Uterus (tissue), 4 donors: ENCODE results near the gene TCF4. TPM values are rescaled to one million over a fixed set of nuclear protein-coding genes. Genes with fewer than 3 reads are reported as not detected.
"Not testable (repeated sequence)": the region's sequence is repeated elsewhere in the genome, so short reads cannot be mapped to it uniquely, and the experiment has no call there.

ENCODE experiments used
- DNase-seq, 2 donors: peaks; one replicate each; pipeline ENCODE4 v3.0.0-alpha.2; 2019 to 2020
- H3K27ac ChIP-seq, 2 donors: fragments of 200-600 bp; sonication (generic); 1 replicate in 1 of 2; 2 replicates in 1 of 2; pipeline ENCODE4 v1.5.1; 2016 to 2018
- H3K27me3 ChIP-seq, 2 donors: fragments of 200-600 bp; sonication (generic); one replicate each; pipeline ENCODE4 v1.5.1; 2018 to 2019; ENCODE audit warnings: control low read depth in 1 of 2
- H3K36me3 ChIP-seq, 2 donors: fragments of 200-600 bp; sonication (generic); one replicate each; pipeline ENCODE4 v1.5.1; 2019; ENCODE audit warnings: control low read depth in 1 of 2
- H3K4me1 ChIP-seq, 2 donors: fragments of 200-600 bp; sonication (generic); one replicate each; pipeline ENCODE4 v1.5.1; 2018 to 2019; ENCODE audit warnings: control low read depth in 1 of 2
- H3K4me3 ChIP-seq, 2 donors: fragments of 200-600 bp; sonication (generic); 1 replicate in 1 of 2; 2 replicates in 1 of 2; pipeline ENCODE4 v1.5.1; 2018 to 2019; ENCODE audit warnings: mild to moderate bottlenecking in 1 of 2
- H3K9me3 ChIP-seq, 2 donors: fragments of 200-600 bp; sonication (generic); one replicate each; pipeline ENCODE4 v1.5.1; 2019; ENCODE audit warnings: control low read depth in 1 of 2
- CTCF ChIP-seq, 4 experiments: fragments of 200-600 bp in 2 of 4; fragments of 450-650 bp in 2 of 4; sonication (generic) in 2 of 4; IDR thresholded peaks; one replicate each; pipeline ENCODE4 v1.5.1; 2016 to 2019; ENCODE audit warnings: antibody characterized with exemption in 4 of 4, mild to moderate bottlenecking in 2 of 4, moderate library complexity in 1 of 4
- POLR2A ChIP-seq, 2 donors: fragments of 450-650 bp; IDR thresholded peaks; one replicate each; pipeline ENCODE4 v1.6.1; 2016; ENCODE audit warnings: antibody characterized with exemption in 2 of 2, mild to moderate bottlenecking in 1 of 2, moderate library complexity in 1 of 2
- intact Hi-C: fragments of 100-400 bp; cut with DNase I; formaldehyde crosslinking; loops from one replicate; pipeline ENCODE4 v1.15.1; 2023; ENCODE audit warnings: low total_unique reads
- total RNA-seq, 4 donors: library from RNA; depleted of rRNA in 3 of 4; stranded (reverse); fragments of >200 nt in 3 of 4; gene quantifications; one replicate each; pipeline versions ENCODE4 v1.1.0 to v1.2.4, GENCODE V29; 2014 to 2023
- donor health status: DM: yes; HTN: yes; CAD: no.

The TCF4 gene
- total RNA-seq, 4 donors from 2014 or later = 123 to 514 (median 163) TPM

GRCh38 chr18:55475467-55475866 is 112.5 kb downstream of the TCF4 start:
- H3K27me3 ChIP-seq = no peaks in the 10 kb centered on the region
- no peaks in the 10 kb centered on the region for H3K4me1 ChIP-seq
- TF ChIP-seq CTCF (IDR thresholded peaks at IDR 0.05) (no peak), POLR2A (IDR thresholded peaks at IDR 0.05) (no peak)
- no peak overlapping the region for H3K4me3 ChIP-seq
- H3K9me3 ChIP-seq = no peaks in the 10 kb centered on the region
- DNase-seq = no peak
- H3K36me3 ChIP-seq = no peaks in the 10 kb centered on the region
- intact Hi-C loops = no loop called here
- H3K27ac ChIP-seq = peak overlapping the region in 1 of 2 donors; percentile 92

GRCh38 chr18:55473560-55473959 is 114.4 kb downstream of the TCF4 start:
- H3K27ac ChIP-seq = no peak overlapping the region
- no peak for TF ChIP-seq CTCF (IDR thresholded peaks at IDR 0.05)
- no peak for TF ChIP-seq POLR2A (IDR thresholded peaks at IDR 0.05)
- DNase-seq = no peak
- intact Hi-C loops = no loop called here
- H3K27me3 ChIP-seq = no peaks in the 10 kb centered on the region
- no peak overlapping the region for H3K4me3 ChIP-seq
- no peaks in the 10 kb centered on the region for H3K36me3 ChIP-seq
- no peaks in the 10 kb centered on the region for H3K4me1 ChIP-seq
- no peaks in the 10 kb centered on the region for H3K9me3 ChIP-seq

- DNase-seq = no peak
- no peaks in the 10 kb centered on the region for H3K9me3 ChIP-seq
- no peaks in the 10 kb centered on the region for H3K36me3 ChIP-seq
- no peaks in the 10 kb centered on the region for H3K27me3 ChIP-seq
- intact Hi-C loops = no loop called here
- no peak overlapping the region for H3K4me3 ChIP-seq
- no peaks in the 10 kb centered on the region for H3K4me1 ChIP-seq
- TF ChIP-seq CTCF (IDR thresholded peaks at IDR 0.05) (no peak), POLR2A (IDR thresholded peaks at IDR 0.05) (no peak)
- no peak overlapping the region for H3K27ac ChIP-seq
Observed at GRCh38 chr18:55473058-55473457, 114.9 kb downstream of the TCF4 start.

GRCh38 chr18:55470826-55471225 is 117.2 kb downstream of the TCF4 start:
- intact Hi-C loops = no loop called here
- TF ChIP-seq CTCF (IDR thresholded peaks at IDR 0.05) = no peak
- no peak for TF ChIP-seq POLR2A (IDR thresholded peaks at IDR 0.05)
- no peak overlapping the region for H3K27ac ChIP-seq
- DNase-seq = no peak
- no peaks in the 10 kb centered on the region for H3K4me1 ChIP-seq
- H3K27me3 ChIP-seq = no peaks in the 10 kb centered on the region
- no peaks in the 10 kb centered on the region for H3K36me3 ChIP-seq
- no peak overlapping the region for H3K4me3 ChIP-seq
- no peaks in the 10 kb centered on the region for H3K9me3 ChIP-seq

- H3K36me3 ChIP-seq, H3K9me3 ChIP-seq, H3K4me3 ChIP-seq, DNase-seq, H3K27me3 ChIP-seq, H3K27ac ChIP-seq, intact Hi-C loops, H3K4me1 ChIP-seq: not testable (repeated sequence)
Observed at GRCh38 chr18:55469134-55469533, 118.9 kb downstream of the TCF4 start.

- intact Hi-C loops = no loop called here
- Histone ChIP-seq H3K4me3 (no peak overlapping the region), H3K9me3 (no peaks in the 10 kb centered on the region), H3K4me1 (no peaks in the 10 kb centered on the region), H3K36me3 (no peaks in the 10 kb centered on the region), H3K27ac (no peak overlapping the region), H3K27me3 (no peaks in the 10 kb centered on the region)
- no peak for DNase-seq
- TF ChIP-seq POLR2A (IDR thresholded peaks at IDR 0.05) (no peak), CTCF (IDR thresholded peaks at IDR 0.05) (no peak)
Observed at GRCh38 chr18:55466789-55467188, 121.2 kb downstream of the TCF4 start.
